Neural cell (in vitro differentiated cells): Measurements from ENCODE around the gene SH3D19. TPM values are rescaled to one million over a fixed set of nuclear protein-coding genes. Genes with fewer than 3 reads are reported as not detected.
"Not testable (repeated sequence)": the region's sequence is repeated elsewhere in the genome, so short reads cannot be mapped to it uniquely, and the experiment has no call there.

Experiments
- H2AFZ ChIP-seq: fragments of 200-600, 300-800 bp; sonication (generic), shearing (Covaris generic); 2 replicates; pipeline ENCODE4 v1.6.0; 2014; ENCODE audit warnings: low read depth, mild to moderate bottlenecking, antibody characterized with exemption, low read length, moderate library complexity
- H3F3A ChIP-seq: fragments of 200-600 bp; shearing (Covaris generic); 2 replicates; pipeline ENCODE4 v1.6.1; 2016; ENCODE audit warnings: mild to moderate bottlenecking, moderate library complexity, mixed read lengths, antibody characterized with exemption, low read length; ENCODE audit not compliant: insufficient read depth, poor library complexity, severe bottlenecking
- H3K27ac ChIP-seq: fragments of 200-600, 300-800 bp; sonication (generic), shearing (Covaris generic); 2 replicates; pipeline ENCODE4 v1.5.1; 2014; ENCODE audit warnings: mild to moderate bottlenecking, low read length, moderate library complexity
- H3K27me3 ChIP-seq: fragments of 300-800, 200-600 bp; sonication (generic), shearing (Covaris generic); 2 replicates; pipeline ENCODE4 v1.6.0; 2014; ENCODE audit warnings: mild to moderate bottlenecking, low read depth, low read length, moderate library complexity; ENCODE audit not compliant: insufficient read depth
- H3K36me3 ChIP-seq: fragments of 300-800, 200-600 bp; sonication (generic), shearing (Covaris generic); 2 replicates; pipeline ENCODE4 v1.5.1; 2014; ENCODE audit warnings: mild to moderate bottlenecking, antibody characterized with exemption, low read length, moderate library complexity; ENCODE audit not compliant: insufficient read depth
- H3K4me2 ChIP-seq: fragments of 300-800, 200-600 bp; sonication (generic), shearing (Covaris generic); 2 replicates; pipeline ENCODE4 v1.6.0; 2014; ENCODE audit warnings: mild to moderate bottlenecking, low read length
- H3K4me3 ChIP-seq: fragments of 300-800, 200-600 bp; sonication (generic), shearing (Covaris generic); 2 replicates; pipeline ENCODE4 v1.5.1; 2014; ENCODE audit warnings: mild to moderate bottlenecking, low read length, moderate library complexity
- H3K79me2 ChIP-seq: fragments of 200-600 bp; shearing (Covaris generic); replicated peaks from 2 replicates; pipeline ENCODE4 v1.6.0; 2014; ENCODE audit warnings: mild to moderate bottlenecking, low read length, moderate library complexity; ENCODE audit not compliant: insufficient read depth
- H3K9ac ChIP-seq: fragments of 300-800, 200-600 bp; sonication (generic), shearing (Covaris generic); 2 replicates; pipeline ENCODE4 v1.6.1; 2016; ENCODE audit warnings: mild to moderate bottlenecking, low read length, mixed read lengths
- H3K9me2 ChIP-seq: fragments of 200-600 bp; shearing (Covaris generic); 2 replicates; pipeline ENCODE4 v1.6.1; 2016; ENCODE audit warnings: mild to moderate bottlenecking, low read length, mixed read lengths; ENCODE audit not compliant: insufficient read depth
- H3K9me3 ChIP-seq: fragments of 200-600, 300-800 bp; sonication (generic), shearing (Covaris generic); 2 replicates; pipeline ENCODE4 v1.6.1; 2016; ENCODE audit warnings: mild to moderate bottlenecking, mixed run types, low read length, moderate library complexity, mixed read lengths
- H4K20me1 ChIP-seq: fragments of 200-600 bp; shearing (Covaris generic); 2 replicates; pipeline ENCODE4 v1.6.1; 2016; ENCODE audit warnings: mild to moderate bottlenecking, mixed run types; ENCODE audit not compliant: insufficient read depth
- CTCF ChIP-seq: fragments of 450-650 bp; IDR thresholded peaks from 2 replicates; pipeline ENCODE4 v1.5.1; 2014; ENCODE audit warnings: antibody characterized with exemption, mild to moderate bottlenecking, moderate library complexity; ENCODE audit not compliant: poor library complexity, severe bottlenecking
- EP300 ChIP-seq: fragments of 450-650 bp; conservative IDR thresholded peaks from 2 replicates; pipeline ENCODE4 v1.6.1; 2014; ENCODE audit warnings: antibody characterized with exemption, mild to moderate bottlenecking, moderate library complexity; ENCODE audit not compliant: poor library complexity, severe bottlenecking
- EZH2 ChIP-seq: fragments of 200-600, 300-800 bp; shearing (Covaris generic), sonication (generic); IDR thresholded peaks from 2 replicates; pipeline ENCODE4 v1.6.1; 2014; ENCODE audit warnings: antibody characterized with exemption, low read length, borderline replicate concordance, mild to moderate bottlenecking; ENCODE audit not compliant: insufficient read depth, poor library complexity, severe bottlenecking
- MXI1 ChIP-seq: fragments of 450-650 bp; conservative IDR thresholded peaks from 2 replicates; pipeline ENCODE4 v1.6.1; 2014; ENCODE audit warnings: antibody characterized with exemption, mild to moderate bottlenecking; ENCODE audit not compliant: poor library complexity, severe bottlenecking
- POLR2AphosphoS5 ChIP-seq: IDR thresholded peaks from 2 replicates; pipeline ENCODE4 v1.6.1; 2012
- RAD21 ChIP-seq: fragments of 450-650 bp; conservative IDR thresholded peaks from 2 replicates; pipeline ENCODE4 v1.6.1; 2014; ENCODE audit warnings: antibody characterized with exemption, mild to moderate bottlenecking, moderate library complexity
- REST ChIP-seq: IDR thresholded peaks from 2 replicates; pipeline ENCODE4 v1.6.1; 2012; ENCODE audit warnings: borderline replicate concordance
- SMC3 ChIP-seq: fragments of 450-650 bp; conservative IDR thresholded peaks from 2 replicates; pipeline ENCODE4 v1.6.1; 2014; ENCODE audit warnings: antibody characterized with exemption, mild to moderate bottlenecking, moderate library complexity; ENCODE audit not compliant: poor library complexity
- TAF1 ChIP-seq: IDR thresholded peaks from 2 replicates; pipeline ENCODE4 v1.6.1; 2012; ENCODE audit warnings: low read depth
- polyA plus RNA-seq: library from polyadenylated mRNA; depleted of rRNA; stranded (reverse); fragments of >200 nt; gene quantifications from 2 replicates; pipeline ENCODE4 v1.2.3, GENCODE V29; 2014

Gene SH3D19
- polyA plus RNA-seq, 1 donor from 2014 or later, result 0.46 TPM

GRCh38 chr4:151323667-151324066 is 1.7 kb downstream of the SH3D19 start:
- H3K4me2 ChIP-seq, result no peak overlapping the region
- no peaks in the 10 kb centered on the region for H4K20me1 ChIP-seq
- no peaks in the 10 kb centered on the region for H3K9me2 ChIP-seq
- H2AFZ ChIP-seq, result no peak overlapping the region
- TF ChIP-seq SMC3, result no peak
- H3K36me3 ChIP-seq, result no peaks in the 10 kb centered on the region
- no peaks in the 10 kb centered on the region for H3K9me3 ChIP-seq
- no peaks in the 10 kb centered on the region for H3F3A ChIP-seq
- no peak overlapping the region for H3K27ac ChIP-seq
- H3K79me2 ChIP-seq, result no peaks in the 10 kb centered on the region
- peaks cover 39% of the 10 kb centered on the region for H3K27me3 ChIP-seq
- H3K9ac ChIP-seq, result no peak overlapping the region
- no peak overlapping the region for H3K4me3 ChIP-seq

- no peaks in the 10 kb centered on the region for H3K79me2 ChIP-seq
- no peak overlapping the region for H2AFZ ChIP-seq
- no peak overlapping the region for H3K27ac ChIP-seq
- no peaks in the 10 kb centered on the region for H3F3A ChIP-seq
- TF ChIP-seq EZH2, result no peak
- no peak for TF ChIP-seq EP300
- TF ChIP-seq RAD21, result no peak
- no peak for TF ChIP-seq CTCF
- TF ChIP-seq POLR2AphosphoS5, result no peak
- no peak for TF ChIP-seq SMC3
- TF ChIP-seq REST, result no peak
- no peak for TF ChIP-seq MXI1
- TF ChIP-seq TAF1, result no peak
- H4K20me1 ChIP-seq, result no peaks in the 10 kb centered on the region
- H3K27me3 ChIP-seq, result peaks cover 39% of the 10 kb centered on the region
- H3K9ac ChIP-seq, result no peak overlapping the region
- H3K9me3 ChIP-seq, result no peaks in the 10 kb centered on the region
- H3K4me3 ChIP-seq, result no peak overlapping the region
- H3K36me3 ChIP-seq, result no peaks in the 10 kb centered on the region
- H3K4me2 ChIP-seq, result no peak overlapping the region
- H3K9me2 ChIP-seq, result no peaks in the 10 kb centered on the region
These were observed 2.8 kb downstream of the SH3D19 start for GRCh38 chr4:151322570-151322969.

GRCh38 chr4:151322161-151322560 is 3.2 kb downstream of the SH3D19 start:
- H3K4me3 ChIP-seq, H2AFZ ChIP-seq, H3K9ac ChIP-seq, H3K79me2 ChIP-seq, H3K9me2 ChIP-seq, H3K9me3 ChIP-seq, H3F3A ChIP-seq, H3K27ac ChIP-seq, H3K36me3 ChIP-seq, H3K4me2 ChIP-seq, H4K20me1 ChIP-seq: not testable (repeated sequence)
- H3K27me3 ChIP-seq, result peaks cover 39% of the 10 kb centered on the region
